Stomach (tissue), 9 donors: ENCODE data around the gene CLEC4D. TPM values are rescaled to one million over a fixed set of nuclear protein-coding genes. Genes with fewer than 3 reads are reported as not detected.
"Not testable (repeated sequence)": the region's sequence is repeated elsewhere in the genome, so short reads cannot be mapped to it uniquely, and the experiment has no call there.

Experiments used
- DNase-seq, 2 donors: peaks; one replicate each; pipeline versions ENCODE4 v3.0.0 to v3.0.0-alpha.2; 2013 to 2019
- H3K27ac ChIP-seq, 5 donors: fragments of 200-600 bp in 4 of 5; sonication (generic) in 4 of 5; one replicate each; pipeline ENCODE4 v1.5.1; 2013 to 2019; ENCODE audit warnings: mild to moderate bottlenecking in 1 of 5, moderate library complexity in 1 of 5
- H3K27me3 ChIP-seq, 3 donors: fragments of 200-600 bp; sonication (generic); one replicate each; pipeline ENCODE4 v1.5.1; 2017 to 2019; ENCODE audit warnings: mixed run types in 1 of 3
- H3K36me3 ChIP-seq, 4 donors: fragments of 200-600 bp; sonication (generic); 1 replicate in 3 of 4; 2 replicates in 1 of 4; pipeline ENCODE4 v1.5.1; 2016 to 2019
- H3K4me1 ChIP-seq, 4 donors: fragments of 200-600 bp; sonication (generic); one replicate each; pipeline ENCODE4 v1.5.1; 2016 to 2019
- H3K4me3 ChIP-seq, 4 donors: fragments of 200-600 bp; sonication (generic) in 3 of 4; one replicate each; pipeline ENCODE4 v1.5.1; 2016 to 2019; ENCODE audit warnings: mild to moderate bottlenecking in 1 of 4
- H3K9me3 ChIP-seq, 4 donors: fragments of 200-600 bp; sonication (generic); one replicate each; pipeline ENCODE4 v1.5.1; 2016 to 2019
- EP300 ChIP-seq: sonication (generic); formaldehyde crosslinking; IDR thresholded peaks from one replicate; pipeline ENCODE4 v1.6.1; 2017; ENCODE audit warnings: antibody characterized with exemption
- POLR2A ChIP-seq, 4 donors: fragments of 450-650 bp; IDR thresholded peaks; one replicate each; pipeline ENCODE4 v1.6.1; 2016; ENCODE audit warnings: antibody characterized with exemption in 4 of 4, control low read depth in 2 of 4, mild to moderate bottlenecking in 1 of 4, moderate library complexity in 1 of 4
- POLR2AphosphoS5 ChIP-seq, 3 donors: sonication (generic); formaldehyde crosslinking; IDR thresholded peaks; one replicate each; pipeline ENCODE4 v1.6.1; 2016; ENCODE audit warnings: antibody characterized with exemption in 3 of 3
- WGBS, 5 donors: extraction: QIAGEN DNeasy Blood & Tissue Kit in 3 of 5; methylation state at CpG; one replicate each; pipeline versions ENCODE4 v1.1.5 to v1.1.7; 2013 to 2018; 5-methylcytosine and 5-hydroxymethylcytosine counted together
- intact Hi-C: fragments of 100-400 bp; cut with DNase I; formaldehyde crosslinking; loops from one replicate; pipeline ENCODE4 v1.15.1; 2023; ENCODE audit warnings: low total_unique reads
- polyA plus RNA-seq, 3 donors: library from polyadenylated mRNA; stranded (reverse); fragments of 200-250 nt; gene quantifications; one replicate each; pipeline ENCODE4 v1.2.3, GENCODE V29; 2013
- total RNA-seq, 5 donors: library from RNA; depleted of rRNA; stranded (reverse); fragments of >200 nt; gene quantifications; one replicate each; pipeline versions ENCODE4 v1.1.0 to v1.2.3, GENCODE V29; 2014 to 2016
- TF ChIP-seq, protein P1 (sequence below), 7 experiments: fragments of 450-650 bp in 4 of 7; fragments of 200-600 bp in 3 of 7; sonication (generic) in 3 of 7; IDR thresholded peaks; one replicate each; pipeline ENCODE4 v1.5.1; 2016 to 2019; ENCODE audit warnings: antibody characterized with exemption in 7 of 7, control low read depth in 2 of 7, mild to moderate bottlenecking in 1 of 7
- donor health status: healthy with polysubstance abuse.
- donor health status: Bipolar disorder and iron deficiency.
- donor health status: healthy.

The CLEC4D gene
- total and polyA plus RNA-seq, 8 donors = 0.19 to 1.8 (median 0.20) TPM; not detected in 5

DNA sequence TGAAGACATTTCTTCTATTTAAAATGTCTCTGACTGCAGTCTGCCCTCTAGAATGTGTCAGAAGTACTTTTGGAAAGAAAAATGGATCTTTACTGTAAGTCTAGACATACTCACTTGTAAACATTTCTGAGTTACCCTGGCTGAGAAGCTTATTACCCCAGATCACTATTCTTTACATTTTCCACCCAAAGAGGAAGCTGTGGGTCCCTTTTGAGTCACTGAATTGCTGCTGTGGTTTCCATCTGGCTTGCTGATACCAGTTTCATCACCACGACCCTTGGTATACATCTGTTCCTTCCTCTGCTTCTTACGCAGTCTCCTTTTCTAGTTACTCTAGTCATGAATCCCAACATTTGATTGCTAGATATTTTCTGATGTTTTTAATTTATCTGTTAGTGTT, 20.2 kb upstream of the CLEC4D start:
- Histone ChIP-seq H3K27me3 (no peaks in the 10 kb centered on the region), H3K36me3 (no peaks in the 10 kb centered on the region), H3K4me3 (no peak overlapping the region), H3K9me3 (no peaks in the 10 kb centered on the region), H3K27ac (peak overlapping the region in 1 of 5 donors; percentile 64), H3K4me1 (no peaks in the 10 kb centered on the region)
- no peak for TF ChIP-seq POLR2A (IDR thresholded peaks at IDR 0.05)
- WGBS, 5 donors = 31 to 92% (median 37%) methylated on average over 1 to 2 of the region's 2 CpGs
- peak in 1 of 2 donors; percentile 69 for DNase-seq
- intact Hi-C loops = no loop called here

DNA sequence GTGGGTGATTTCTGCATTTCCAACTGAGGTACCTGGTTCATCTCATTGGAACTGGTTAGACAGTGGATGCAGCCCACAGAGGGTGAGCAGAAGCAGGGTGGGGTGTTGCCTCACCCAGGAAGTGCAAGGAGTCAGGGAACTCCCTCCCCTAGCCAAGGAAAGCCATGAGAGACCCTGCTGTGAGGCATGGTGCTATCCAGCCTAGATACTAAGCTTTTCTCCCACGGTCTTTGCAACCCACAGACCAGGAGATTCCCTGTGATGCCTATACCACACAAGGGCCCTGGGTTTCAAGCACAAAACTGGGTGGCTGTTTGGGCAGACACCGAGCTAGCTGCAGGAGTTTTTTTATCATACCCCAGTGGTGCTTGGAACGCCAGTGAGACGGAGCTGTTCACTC, 17.6 kb upstream of the CLEC4D start:
- WGBS, 5 donors = 68 to 89% (median 83%) methylated on average over 3 to 4 of the region's 4 CpGs

DNA sequence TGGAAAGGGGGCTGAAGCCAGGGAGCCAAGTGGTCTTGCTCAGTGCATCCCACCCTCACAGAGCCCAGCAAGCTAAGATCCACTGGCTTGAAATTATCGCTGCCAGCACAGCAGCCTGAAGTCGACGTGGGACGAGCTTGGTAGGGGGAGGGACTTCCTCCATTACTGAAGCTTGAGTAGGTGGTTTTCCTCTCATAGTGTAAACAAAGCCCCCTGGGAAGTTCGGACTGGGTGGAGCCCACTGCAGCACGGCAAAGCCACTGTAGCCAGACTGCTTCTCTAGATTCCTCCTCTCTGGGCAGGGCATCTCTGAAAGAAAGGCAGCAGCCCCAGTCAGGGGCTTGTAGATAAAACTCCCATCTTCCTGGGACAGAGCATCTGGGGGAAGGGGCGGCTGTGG, 17.2 kb upstream of the CLEC4D start:
- intact Hi-C loops, H3K4me3 ChIP-seq, H3K36me3 ChIP-seq, H3K27me3 ChIP-seq, H3K27ac ChIP-seq, H3K4me1 ChIP-seq, H3K9me3 ChIP-seq, DNase-seq: not testable (repeated sequence)
- 47 to 67% (median 53%) methylated on average over 1 to 7 of the region's 7 CpGs for WGBS, 5 donors

More for the DNA sequence above, 17.6 kb upstream of the CLEC4D start:
- H3K27me3 ChIP-seq, DNase-seq, H3K27ac ChIP-seq, H3K4me1 ChIP-seq, H3K9me3 ChIP-seq, H3K4me3 ChIP-seq, intact Hi-C loops, H3K36me3 ChIP-seq: not testable (repeated sequence)

DNA sequence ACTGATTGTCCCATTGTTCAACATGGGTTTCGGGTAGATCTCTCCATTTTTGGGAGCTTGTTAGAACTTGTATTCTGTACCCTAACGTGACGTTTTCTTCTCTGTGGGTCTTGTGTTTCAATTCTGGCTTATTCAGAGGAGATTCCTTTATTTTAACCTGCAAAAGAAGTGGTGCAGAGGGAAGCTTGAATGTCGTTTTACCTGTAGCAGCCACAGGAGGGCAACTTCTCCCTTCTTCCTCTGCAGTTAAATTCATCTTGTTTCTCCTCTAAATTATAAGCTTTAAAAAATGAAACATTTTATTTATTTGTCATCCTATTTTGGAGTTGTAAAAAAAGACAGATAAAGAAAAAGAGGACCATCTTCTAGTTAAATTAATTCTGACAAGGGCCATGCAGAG, 13.7 kb upstream of the CLEC4D start:
- Histone ChIP-seq H3K27ac (no peak overlapping the region), H3K27me3 (no peaks in the 10 kb centered on the region)

DNA sequence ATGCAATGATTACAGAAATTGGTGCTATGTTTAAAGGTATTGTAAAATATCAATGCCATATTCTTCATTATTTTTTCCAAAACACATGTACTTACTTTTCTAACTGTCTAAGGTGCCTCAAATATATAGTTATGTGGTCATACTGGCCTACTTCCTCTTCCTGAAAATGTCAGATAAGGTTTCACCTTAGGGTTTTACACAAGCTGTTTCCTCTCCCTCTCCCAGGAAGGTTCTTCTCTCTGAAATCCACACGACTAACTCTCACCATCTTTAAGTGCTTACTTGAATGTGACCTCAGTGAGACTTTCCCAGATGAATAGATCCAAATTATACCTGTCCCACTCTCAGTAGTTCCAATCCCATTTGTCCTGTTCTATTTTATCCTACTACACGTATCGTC, 11.6 kb upstream of the CLEC4D start:
- Histone ChIP-seq H3K4me3 (no peak overlapping the region), H3K27me3 (no peaks in the 10 kb centered on the region), H3K27ac (no peak overlapping the region), H3K4me1 (no peaks in the 10 kb centered on the region), H3K9me3 (no peaks in the 10 kb centered on the region), H3K36me3 (no peaks in the 10 kb centered on the region)
- TF ChIP-seq POLR2A (IDR thresholded peaks at IDR 0.05) = no peak
- no peak for TF ChIP-seq POLR2AphosphoS5 (IDR thresholded peaks at IDR 0.05)
- no peak for TF ChIP-seq EP300
- TF ChIP-seq, protein P1, sequence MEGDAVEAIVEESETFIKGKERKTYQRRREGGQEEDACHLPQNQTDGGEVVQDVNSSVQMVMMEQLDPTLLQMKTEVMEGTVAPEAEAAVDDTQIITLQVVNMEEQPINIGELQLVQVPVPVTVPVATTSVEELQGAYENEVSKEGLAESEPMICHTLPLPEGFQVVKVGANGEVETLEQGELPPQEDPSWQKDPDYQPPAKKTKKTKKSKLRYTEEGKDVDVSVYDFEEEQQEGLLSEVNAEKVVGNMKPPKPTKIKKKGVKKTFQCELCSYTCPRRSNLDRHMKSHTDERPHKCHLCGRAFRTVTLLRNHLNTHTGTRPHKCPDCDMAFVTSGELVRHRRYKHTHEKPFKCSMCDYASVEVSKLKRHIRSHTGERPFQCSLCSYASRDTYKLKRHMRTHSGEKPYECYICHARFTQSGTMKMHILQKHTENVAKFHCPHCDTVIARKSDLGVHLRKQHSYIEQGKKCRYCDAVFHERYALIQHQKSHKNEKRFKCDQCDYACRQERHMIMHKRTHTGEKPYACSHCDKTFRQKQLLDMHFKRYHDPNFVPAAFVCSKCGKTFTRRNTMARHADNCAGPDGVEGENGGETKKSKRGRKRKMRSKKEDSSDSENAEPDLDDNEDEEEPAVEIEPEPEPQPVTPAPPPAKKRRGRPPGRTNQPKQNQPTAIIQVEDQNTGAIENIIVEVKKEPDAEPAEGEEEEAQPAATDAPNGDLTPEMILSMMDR (IDR thresholded peaks at IDR 0.05) = no peak
- DNase-seq = no peak
- intact Hi-C loops = no loop called here
- WGBS, 5 donors = 58 to 70% (median 66%) methylated on average over 3 of the region's 3 CpGs

More for the DNA sequence above, 13.7 kb upstream of the CLEC4D start:
- Histone ChIP-seq H3K36me3 (no peaks in the 10 kb centered on the region), H3K9me3 (no peaks in the 10 kb centered on the region), H3K4me3 (no peak overlapping the region), H3K4me1 (no peaks in the 10 kb centered on the region)
- 39 to 49% (median 44%) methylated on average over 4 of the region's 4 CpGs for WGBS, 5 donors
- intact Hi-C loops = no loop called here
- TF ChIP-seq POLR2A (IDR thresholded peaks at IDR 0.05) = no peak
- TF ChIP-seq, protein P1 (IDR thresholded peaks at IDR 0.05) = no peak
- no peak for TF ChIP-seq POLR2AphosphoS5 (IDR thresholded peaks at IDR 0.05)
- TF ChIP-seq EP300 = no peak
- DNase-seq = no peak

DNA sequence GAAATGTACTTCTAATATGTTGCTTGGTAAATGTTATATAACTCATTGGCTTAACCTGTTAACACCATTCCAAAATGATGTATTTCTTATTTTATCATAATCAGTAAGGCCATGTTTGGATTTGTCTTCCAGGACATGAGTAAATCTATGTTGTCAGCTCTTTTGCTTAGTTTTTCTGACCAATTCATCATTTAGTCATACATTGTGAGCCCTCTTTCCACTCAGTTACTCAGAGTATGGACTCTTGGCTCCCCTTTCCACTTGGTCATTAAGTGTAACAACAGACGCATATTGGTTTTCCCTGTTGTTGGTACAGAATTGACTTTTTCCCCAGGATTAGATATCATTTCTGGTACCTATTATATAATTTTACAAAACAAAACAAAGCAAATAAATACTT, 9.0 kb upstream of the CLEC4D start:
- no peaks in the 10 kb centered on the region for H3K4me1 ChIP-seq
- H3K36me3 ChIP-seq = no peaks in the 10 kb centered on the region
- no peak overlapping the region for H3K27ac ChIP-seq
- 64 to 85% (median 76%) methylated on average over 1 of the region's 1 CpG for WGBS, 5 donors
- no peak overlapping the region for H3K4me3 ChIP-seq
- no peak for TF ChIP-seq EP300
- no peak for TF ChIP-seq POLR2AphosphoS5 (IDR thresholded peaks at IDR 0.05)
- no peak for TF ChIP-seq POLR2A (IDR thresholded peaks at IDR 0.05)
- TF ChIP-seq, protein P1 (IDR thresholded peaks at IDR 0.05) = no peak
- no peaks in the 10 kb centered on the region for H3K9me3 ChIP-seq
- intact Hi-C loops = no loop called here
- H3K27me3 ChIP-seq = peaks cover 0 to 14% (median 0%) of the 10 kb centered on the region in 3 donors
- no peak for DNase-seq
